Spleen (tissue), 11 donors: ENCODE measurements around the gene MYBPC3. TPM values are rescaled to one million over a fixed set of nuclear protein-coding genes. Genes with fewer than 3 reads are reported as not detected.

ENCODE experiments used
- DNase-seq: peaks from one replicate; pipeline ENCODE4 v3.0.0-alpha.2; 2020
- H3K27ac ChIP-seq, 8 donors: fragments of 200-600 bp; sonication (generic) in 7 of 8; 1 replicate in 4 of 8; 2 replicates in 4 of 8; pipeline versions ENCODE4 v1.5.0 to v1.8.0; 2016 to 2021; ENCODE audit warnings: inconsistent platforms in 4 of 8, mild to moderate bottlenecking in 4 of 8, moderate library complexity in 1 of 8
- H3K27me3 ChIP-seq, 7 donors: fragments of 200-600 bp; sonication (generic) in 6 of 7; replicated peaks in 1 of 7; 1 replicate in 4 of 7; 2 replicates in 3 of 7; pipeline versions ENCODE4 v1.5.0 to v1.8.0; 2016 to 2021; ENCODE audit warnings: inconsistent platforms in 3 of 7, mild to moderate bottlenecking in 1 of 7
- H3K36me3 ChIP-seq, 6 donors: fragments of 200-600 bp; sonication (generic) in 5 of 6; 1 replicate in 4 of 6; 2 replicates in 2 of 6; pipeline versions ENCODE4 v1.5.0 to v1.8.0; 2016 to 2021; ENCODE audit warnings: inconsistent platforms in 2 of 6
- H3K4me1 ChIP-seq, 6 donors: fragments of 200-600 bp; sonication (generic) in 5 of 6; 1 replicate in 3 of 6; 2 replicates in 3 of 6; pipeline versions ENCODE4 v1.5.0 to v1.8.0; 2016 to 2021; ENCODE audit warnings: inconsistent platforms in 3 of 6
- H3K4me3 ChIP-seq, 8 donors: fragments of 200-600 bp; sonication (generic) in 7 of 8; 1 replicate in 4 of 8; 2 replicates in 4 of 8; pipeline versions ENCODE4 v1.5.0 to v1.8.0; 2016 to 2021; ENCODE audit warnings: inconsistent platforms in 4 of 8, mild to moderate bottlenecking in 4 of 8, moderate library complexity in 2 of 8
- H3K9me3 ChIP-seq, 8 donors: fragments of 200-600 bp; sonication (generic) in 7 of 8; 1 replicate in 4 of 8; 2 replicates in 4 of 8; pipeline versions ENCODE4 v1.5.0 to v1.8.0; 2016 to 2021; ENCODE audit warnings: inconsistent platforms in 4 of 8
- CTCF ChIP-seq, 11 experiments: fragments of 200-600 bp in 7 of 11; fragments of 450-650 bp in 4 of 11; sonication (generic) in 4 of 11; IDR thresholded peaks in 8 of 11; conservative IDR thresholded peaks in 3 of 11; 1 replicate in 7 of 11; 2 replicates in 4 of 11; pipeline versions ENCODE4 v1.4.0 to v1.8.0; 2016 to 2021; ENCODE audit warnings: antibody characterized with exemption in 11 of 11, inconsistent platforms in 4 of 11, mild to moderate bottlenecking in 1 of 11
- POLR2A ChIP-seq, 3 donors: fragments of 450-650 bp; IDR thresholded peaks; one replicate each; pipeline ENCODE4 v1.5.1; 2017; ENCODE audit warnings: antibody characterized with exemption in 3 of 3, mild to moderate bottlenecking in 1 of 3
- POLR2AphosphoS5 ChIP-seq, 3 donors: sonication (generic); formaldehyde crosslinking; IDR thresholded peaks; one replicate each; pipeline ENCODE4 v1.5.1; 2017; ENCODE audit warnings: antibody characterized with exemption in 3 of 3
- WGBS, 5 donors: extraction: QIAGEN DNeasy Blood & Tissue Kit in 3 of 5; methylation state at CpG; one replicate each; pipeline versions ENCODE4 v1.1.5 to v1.1.7; 2013 to 2018; 5-methylcytosine and 5-hydroxymethylcytosine counted together
- intact Hi-C: fragments of 100-400 bp; cut with DNase I; formaldehyde crosslinking; loops from one replicate; pipeline ENCODE4 v1.15.0; 2023; ENCODE audit warnings: low total_unique reads
- microRNA-seq, 3 donors: library from miRNA; unstranded; fragments of <30 nt; microRNA quantifications; one replicate each; pipeline versions ENCODE4 to v1.1.0, GENCODE V29; 2019 to 2020
- polyA plus RNA-seq, 3 donors: library from polyadenylated mRNA; stranded (reverse); fragments of 200-250 nt; gene quantifications; one replicate each; pipeline ENCODE4 v1.2.1, GENCODE V29; 2013
- small RNA-seq, 4 donors: library from RNA; depleted of rRNA; stranded (forward); fragments of <200 nt; gene quantifications; one replicate each; pipeline ENCODE3, GENCODE V24; 2016
- total RNA-seq, 7 donors: library from RNA; depleted of rRNA in 3 of 7; stranded (reverse); fragments of >200 nt in 3 of 7; fragmentation: NEBNext Ultra II Directional in 4 of 7; extraction: Animal tissue kit (Norgen Biotek cat#: 25700) in 4 of 7; gene quantifications; one replicate each; pipeline versions ENCODE4 v1.1.0 to v1.2.1, GENCODE V29; 2016 to 2021
- donor health status: healthy with polysubstance abuse.
- donor health status: DM: no; HTN: no; CAD: no; lungs with moderate emphysema.
- donor health status: DM: no; HTN: no; CAD: no.
- donor health status: Bipolar disorder and iron deficiency.
- donor health status: healthy.
- donor health status: DM: no; HTN: no; CAD: no.
- donor health status: DM: yes; HTN: yes; CAD: no.

MYBPC3 gene
- total and polyA plus RNA-seq, 10 donors, result 0.49 to 4.7 (median 1.5) TPM

GRCh38 chr11:47282462-47282861 is 70.0 kb downstream of the MYBPC3 start:
- no peak overlapping the region for H3K4me3 ChIP-seq
- H3K36me3 ChIP-seq, result peaks cover 0 to 100% (median 99%) of the 10 kb centered on the region in 6 donors
- no peak for DNase-seq
- WGBS, 5 donors, result 93 to 98% (median 96%) methylated on average over 7 of the region's 7 CpGs
- H3K27me3 ChIP-seq, result no peaks in the 10 kb centered on the region
- intact Hi-C loops, result no loop called here
- H3K27ac ChIP-seq, result no peak overlapping the region
- H3K4me1 ChIP-seq, result no peaks in the 10 kb centered on the region
- TF ChIP-seq POLR2A (IDR thresholded peaks at IDR 0.05), result no peak
- TF ChIP-seq POLR2AphosphoS5 (IDR thresholded peaks at IDR 0.05), result no peak
- TF ChIP-seq CTCF (IDR thresholded peaks at IDR 0.05 in 8 of 11, conservative IDR thresholded peaks at IDR 0.05 in 3 of 11), result no peak
- H3K9me3 ChIP-seq, result no peaks in the 10 kb centered on the region

Small RNA genes within 50 kb of the gene (microRNA-seq; reads per million reads assigned to microRNA genes)
- gene MIR4487, result 0 reads per million in 3 donors

Small RNA genes within 50 kb of the gene (small RNA-seq; reads per million reads assigned to genes)
- gene MIR4487, result 0 reads per million in 4 donors

Other genes starting within 250 kb of the MYBPC3 start
- 100 to 1,000 TPM in 4 of 7 donors, 10 to 100 TPM in 3; 83.3 to 216 (median 109) TPM for gene ARFGAP2, start 175.8 kb downstream of the MYBPC3 start, total RNA-seq
- 10 to 100 TPM; 46.7 to 79.9 (median 56.1) TPM for gene ARFGAP2, start 175.8 kb downstream of the MYBPC3 start, polyA plus RNA-seq
- gene PACSIN3, start 166.3 kb downstream of the MYBPC3 start, total RNA-seq, result 10 to 100 TPM in 1 of 7 donors, 1 to 10 TPM in 6; 2.4 to 13.0 (median 4.4) TPM
- 1 to 10 TPM; 1.2 to 3.5 (median 1.4) TPM for gene PACSIN3, start 166.3 kb downstream of the MYBPC3 start, polyA plus RNA-seq
- 10 to 100 TPM; 29.5 to 66.3 (median 42.5) TPM for gene DDB2, start 137.7 kb downstream of the MYBPC3 start, total RNA-seq
- gene DDB2, start 137.7 kb downstream of the MYBPC3 start, polyA plus RNA-seq, result 100 to 1,000 TPM in 1 of 3 donors, 10 to 100 TPM in 2; 49.4 to 173 (median 72.7) TPM
- gene ACP2, start 103.9 kb downstream of the MYBPC3 start, total RNA-seq, result 100 to 1,000 TPM in 2 of 7 donors, 10 to 100 TPM in 5; 43.9 to 113 (median 59.8) TPM
- gene ACP2, start 103.9 kb downstream of the MYBPC3 start, polyA plus RNA-seq, result 10 to 100 TPM; 18.9 to 34.4 (median 19.9) TPM
- 100 to 1,000 TPM in 5 of 7 donors, 10 to 100 TPM in 2; 59.1 to 129 (median 119) TPM for gene NR1H3, start 94.7 kb downstream of the MYBPC3 start, total RNA-seq
- 100 to 1,000 TPM; 136 to 227 (median 219) TPM for gene NR1H3, start 94.7 kb downstream of the MYBPC3 start, polyA plus RNA-seq
- gene MADD, start 82.6 kb downstream of the MYBPC3 start, total RNA-seq, result 10 to 100 TPM; 53.6 to 82.4 (median 70.1) TPM
- gene MADD, start 82.6 kb downstream of the MYBPC3 start, polyA plus RNA-seq, result 10 to 100 TPM; 15.7 to 35.0 (median 26.1) TPM
- 100 to 1,000 TPM in 6 of 7 donors, 10 to 100 TPM in 1; 95.7 to 366 (median 198) TPM for gene SPI1, start 25.8 kb upstream of the MYBPC3 start, total RNA-seq
- gene SPI1, start 25.8 kb upstream of the MYBPC3 start, polyA plus RNA-seq, result 100 to 1,000 TPM in 1 of 3 donors, 10 to 100 TPM in 2; 84.2 to 128 (median 91.8) TPM
- gene SLC39A13, start 55.9 kb upstream of the MYBPC3 start, total RNA-seq, result 10 to 100 TPM; 26.3 to 48.4 (median 43.2) TPM
- 10 to 100 TPM; 21.7 to 40.2 (median 26.0) TPM for gene SLC39A13, start 55.9 kb upstream of the MYBPC3 start, polyA plus RNA-seq
- 10 to 100 TPM; 59.7 to 80.8 (median 66.4) TPM for gene PSMC3, start 73.7 kb upstream of the MYBPC3 start, total RNA-seq
- gene PSMC3, start 73.7 kb upstream of the MYBPC3 start, polyA plus RNA-seq, result 100 to 1,000 TPM in 1 of 3 donors, 10 to 100 TPM in 2; 64.3 to 105 (median 90.0) TPM
- 1 to 10 TPM in 3 of 7 donors, under 1 TPM in 2, not detected in 2; 0.42 to 1.6 (median 1.2) TPM for gene RAPSN, start 96.4 kb upstream of the MYBPC3 start, total RNA-seq
- gene RAPSN, start 96.4 kb upstream of the MYBPC3 start, polyA plus RNA-seq, result 1 to 10 TPM in 1 of 3 donors, under 1 TPM in 2; 0.53 to 1.5 (median 0.74) TPM
- gene CELF1, start 200.4 kb upstream of the MYBPC3 start, total RNA-seq, result 100 to 1,000 TPM; 107 to 171 (median 122) TPM
- 10 to 100 TPM; 18.5 to 39.2 (median 30.9) TPM for gene CELF1, start 200.4 kb upstream of the MYBPC3 start, polyA plus RNA-seq
- 100 to 1,000 TPM in 1 of 7 donors, 10 to 100 TPM in 6; 26.1 to 101 (median 30.6) TPM for gene PTPMT1, start 212.9 kb upstream of the MYBPC3 start, total RNA-seq
- 10 to 100 TPM; 40.9 to 55.2 (median 47.4) TPM for gene PTPMT1, start 212.9 kb upstream of the MYBPC3 start, polyA plus RNA-seq
- 10 to 100 TPM; 14.3 to 22.4 (median 19.4) TPM for gene KBTBD4, start 226.3 kb upstream of the MYBPC3 start, total RNA-seq
- 10 to 100 TPM in 1 of 3 donors, 1 to 10 TPM in 2; 8.7 to 13.3 (median 9.7) TPM for gene KBTBD4, start 226.3 kb upstream of the MYBPC3 start, polyA plus RNA-seq
- 10 to 100 TPM; 53.1 to 76.7 (median 68.5) TPM for gene NDUFS3, start 226.4 kb upstream of the MYBPC3 start, total RNA-seq
- gene NDUFS3, start 226.4 kb upstream of the MYBPC3 start, polyA plus RNA-seq, result 100 to 1,000 TPM; 122 to 141 (median 137) TPM
- gene FAM180B, start 234.0 kb upstream of the MYBPC3 start, total RNA-seq, result not detected
- under 1 TPM in 2 of 3 donors, not detected in 1; 0.07 to 0.22 TPM for gene FAM180B, start 234.0 kb upstream of the MYBPC3 start, polyA plus RNA-seq
- 1 to 10 TPM in 2 of 7 donors, under 1 TPM in 5; 0.41 to 2.5 (median 0.93) TPM for gene C1QTNF4, start 241.7 kb upstream of the MYBPC3 start, total RNA-seq
- gene C1QTNF4, start 241.7 kb upstream of the MYBPC3 start, polyA plus RNA-seq, result 1 to 10 TPM; 1.6 to 1.9 (median 1.8) TPM